ENCODE data around the gene ABCB1.

DNA sequence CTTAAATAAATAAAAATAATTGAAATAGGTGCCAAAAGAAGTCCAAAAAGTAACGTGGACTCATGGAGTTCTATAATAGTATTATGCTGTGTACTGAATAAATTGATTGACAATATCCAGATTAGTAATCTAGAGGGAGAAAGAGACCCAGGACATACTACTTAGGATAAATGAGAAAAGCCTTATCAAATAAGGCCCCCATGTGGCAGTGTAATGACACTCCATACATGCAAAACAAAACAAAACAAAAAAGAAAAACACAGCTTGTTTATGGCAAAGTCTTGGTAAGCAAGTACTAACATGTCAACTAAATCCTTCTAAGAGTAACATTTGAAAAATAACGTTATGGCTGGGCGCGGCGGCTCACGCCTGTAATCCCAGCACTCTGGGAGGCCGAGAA, 23.9 kb upstream of the ABCB1 start:
- TF ChIP-seq POLR2AphosphoS5 (IDR thresholded peaks at IDR 0.05; ENCODE audit: low read depth, low read length) (no peak), JUND (IDR thresholded peaks at IDR 0.05; ENCODE audit: low read length) (no peak), TAF1 (IDR thresholded peaks at IDR 0.05; ENCODE audit: low read depth, low read length) (no peak), RAD21 (IDR thresholded peaks at IDR 0.05 in 1 of 2, conservative IDR thresholded peaks at IDR 0.05 in 1 of 2; ENCODE audit: low read depth in 2 of 2, low read length in 2 of 2) (peak; percentile 21 to 31; a peak in 2 of 4 replicates), ATF3 (IDR thresholded peaks at IDR 0.05; ENCODE audit: insufficient read depth, low read depth, low read length) (no peak), SIN3A (conservative IDR thresholded peaks at IDR 0.05 in 1 of 2, IDR thresholded peaks at IDR 0.05 in 1 of 2; ENCODE audit: low read depth in 1 of 2, low read length in 2 of 2) (no peak)
